Endothelial cell of umbilical vein (primary cell): ENCODE measurements around the gene ATP5MC2.

Experiments used
- EZH2 ChIP-seq: IDR thresholded peaks from 2 replicates; pipeline ENCODE4 v1.6.1; 2012; ENCODE audit warnings: borderline replicate concordance, low read depth, mild to moderate bottlenecking, moderate library complexity, low read length, inconsistent platforms; ENCODE audit not compliant: severe bottlenecking
- FOS ChIP-seq: IDR thresholded peaks from 2 replicates; pipeline ENCODE4 v1.6.1; 2011; ENCODE audit warnings: mild to moderate bottlenecking, low read length, moderate library complexity, borderline replicate concordance; ENCODE audit not compliant: insufficient read depth
- GATA2 ChIP-seq: IDR thresholded peaks from 2 replicates; pipeline ENCODE4 v1.7.0; 2011; ENCODE audit warnings: low read depth, mild to moderate bottlenecking, moderate library complexity, mixed read lengths, low read length; ENCODE audit not compliant: insufficient read length, insufficient read depth
- MYC ChIP-seq: IDR thresholded peaks from one replicate; pipeline ENCODE4 v1.6.1; 2011; ENCODE audit warnings: mild to moderate bottlenecking, low read depth, low read length
- POLR2A ChIP-seq: IDR thresholded peaks from 2 replicates; pipeline ENCODE4 v1.6.1; 2012; ENCODE audit warnings: low read depth, mild to moderate bottlenecking, control low read depth, low read length
- POLR2AphosphoS5 ChIP-seq: IDR thresholded peaks from 2 replicates; pipeline ENCODE4 v1.6.1; 2012; ENCODE audit warnings: low read depth, mild to moderate bottlenecking, control low read depth, low read length, moderate library complexity; ENCODE audit not compliant: insufficient read depth
- TF ChIP-seq, protein P1 (sequence below), 2 donors: IDR thresholded peaks; 1 replicate in 1 of 2; 2 replicates in 1 of 2; pipeline ENCODE4 v1.5.1; 2011; ENCODE audit warnings: low read length in 2 of 2, mild to moderate bottlenecking in 2 of 2, moderate library complexity in 2 of 2, control low read depth in 1 of 2, inconsistent platforms in 1 of 2, low read depth in 1 of 2; ENCODE audit not compliant: insufficient read depth in 1 of 2; ENCODE audit errors: extremely low read depth in 1 of 2
- TF ChIP-seq, protein P2 (sequence below): IDR thresholded peaks from 2 replicates; pipeline ENCODE4 v1.6.1; 2011; ENCODE audit not compliant: insufficient read depth, insufficient read length

DNA sequence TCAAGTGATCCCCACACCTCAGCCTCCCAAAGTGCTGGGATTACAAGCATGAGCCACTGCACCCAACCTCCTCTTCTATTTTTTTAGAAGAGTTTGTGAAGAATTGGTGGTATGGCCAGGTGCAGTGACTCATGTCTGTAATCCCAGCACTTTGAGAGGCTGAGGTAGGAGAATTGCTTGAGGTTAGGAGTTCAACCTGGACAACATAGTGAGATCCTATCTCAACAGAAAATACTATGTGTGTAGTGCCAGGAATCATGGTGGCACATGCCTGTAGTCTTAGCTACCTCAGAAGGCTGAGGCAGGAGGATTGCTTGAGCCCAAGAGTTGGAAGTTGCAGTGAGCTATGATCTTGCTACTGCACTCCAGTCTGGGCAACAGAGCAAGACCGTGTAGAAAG, 44.2 kb downstream of the ATP5MC2 start:
- TF ChIP-seq, protein P1, sequence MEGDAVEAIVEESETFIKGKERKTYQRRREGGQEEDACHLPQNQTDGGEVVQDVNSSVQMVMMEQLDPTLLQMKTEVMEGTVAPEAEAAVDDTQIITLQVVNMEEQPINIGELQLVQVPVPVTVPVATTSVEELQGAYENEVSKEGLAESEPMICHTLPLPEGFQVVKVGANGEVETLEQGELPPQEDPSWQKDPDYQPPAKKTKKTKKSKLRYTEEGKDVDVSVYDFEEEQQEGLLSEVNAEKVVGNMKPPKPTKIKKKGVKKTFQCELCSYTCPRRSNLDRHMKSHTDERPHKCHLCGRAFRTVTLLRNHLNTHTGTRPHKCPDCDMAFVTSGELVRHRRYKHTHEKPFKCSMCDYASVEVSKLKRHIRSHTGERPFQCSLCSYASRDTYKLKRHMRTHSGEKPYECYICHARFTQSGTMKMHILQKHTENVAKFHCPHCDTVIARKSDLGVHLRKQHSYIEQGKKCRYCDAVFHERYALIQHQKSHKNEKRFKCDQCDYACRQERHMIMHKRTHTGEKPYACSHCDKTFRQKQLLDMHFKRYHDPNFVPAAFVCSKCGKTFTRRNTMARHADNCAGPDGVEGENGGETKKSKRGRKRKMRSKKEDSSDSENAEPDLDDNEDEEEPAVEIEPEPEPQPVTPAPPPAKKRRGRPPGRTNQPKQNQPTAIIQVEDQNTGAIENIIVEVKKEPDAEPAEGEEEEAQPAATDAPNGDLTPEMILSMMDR (IDR thresholded peaks at IDR 0.05; ENCODE audit: extremely low read depth in 1 of 2, insufficient read depth in 1 of 2, low read depth in 1 of 2, low read length in 2 of 2): no peak
- TF ChIP-seq POLR2A (no peak), GATA2 (no peak), POLR2AphosphoS5 (no peak), EZH2 (no peak), FOS (no peak), MYC (no peak)
- TF ChIP-seq, protein P2, sequence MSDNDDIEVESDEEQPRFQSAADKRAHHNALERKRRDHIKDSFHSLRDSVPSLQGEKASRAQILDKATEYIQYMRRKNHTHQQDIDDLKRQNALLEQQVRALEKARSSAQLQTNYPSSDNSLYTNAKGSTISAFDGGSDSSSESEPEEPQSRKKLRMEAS: no peak
